Stimulated activated CD4-positive, alpha-beta T cell treated with anti-CD3 and anti-CD28 coated beads, TNF-alpha, amount 100 ng/mL, for 1 hour (primary cell): ENCODE data around the gene ANKRD17.
"Not testable (repeated sequence)": the region's sequence is repeated elsewhere in the genome, so short reads cannot be mapped to it uniquely, and the experiment has no call there.

ENCODE experiments used
- DNase-seq, 3 donors: peaks; one replicate each; pipeline ENCODE4 v3.0.0-alpha.2; 2020; ENCODE audit warnings: low read depth in 3 of 3, low spot score in 1 of 3

Gene ANKRD17, protein sequence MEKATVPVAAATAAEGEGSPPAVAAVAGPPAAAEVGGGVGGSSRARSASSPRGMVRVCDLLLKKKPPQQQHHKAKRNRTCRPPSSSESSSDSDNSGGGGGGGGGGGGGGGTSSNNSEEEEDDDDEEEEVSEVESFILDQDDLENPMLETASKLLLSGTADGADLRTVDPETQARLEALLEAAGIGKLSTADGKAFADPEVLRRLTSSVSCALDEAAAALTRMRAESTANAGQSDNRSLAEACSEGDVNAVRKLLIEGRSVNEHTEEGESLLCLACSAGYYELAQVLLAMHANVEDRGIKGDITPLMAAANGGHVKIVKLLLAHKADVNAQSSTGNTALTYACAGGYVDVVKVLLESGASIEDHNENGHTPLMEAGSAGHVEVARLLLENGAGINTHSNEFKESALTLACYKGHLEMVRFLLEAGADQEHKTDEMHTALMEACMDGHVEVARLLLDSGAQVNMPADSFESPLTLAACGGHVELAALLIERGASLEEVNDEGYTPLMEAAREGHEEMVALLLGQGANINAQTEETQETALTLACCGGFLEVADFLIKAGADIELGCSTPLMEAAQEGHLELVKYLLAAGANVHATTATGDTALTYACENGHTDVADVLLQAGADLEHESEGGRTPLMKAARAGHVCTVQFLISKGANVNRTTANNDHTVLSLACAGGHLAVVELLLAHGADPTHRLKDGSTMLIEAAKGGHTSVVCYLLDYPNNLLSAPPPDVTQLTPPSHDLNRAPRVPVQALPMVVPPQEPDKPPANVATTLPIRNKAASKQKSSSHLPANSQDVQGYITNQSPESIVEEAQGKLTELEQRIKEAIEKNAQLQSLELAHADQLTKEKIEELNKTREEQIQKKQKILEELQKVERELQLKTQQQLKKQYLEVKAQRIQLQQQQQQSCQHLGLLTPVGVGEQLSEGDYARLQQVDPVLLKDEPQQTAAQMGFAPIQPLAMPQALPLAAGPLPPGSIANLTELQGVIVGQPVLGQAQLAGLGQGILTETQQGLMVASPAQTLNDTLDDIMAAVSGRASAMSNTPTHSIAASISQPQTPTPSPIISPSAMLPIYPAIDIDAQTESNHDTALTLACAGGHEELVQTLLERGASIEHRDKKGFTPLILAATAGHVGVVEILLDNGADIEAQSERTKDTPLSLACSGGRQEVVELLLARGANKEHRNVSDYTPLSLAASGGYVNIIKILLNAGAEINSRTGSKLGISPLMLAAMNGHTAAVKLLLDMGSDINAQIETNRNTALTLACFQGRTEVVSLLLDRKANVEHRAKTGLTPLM (N-terminal part only)

DNA sequence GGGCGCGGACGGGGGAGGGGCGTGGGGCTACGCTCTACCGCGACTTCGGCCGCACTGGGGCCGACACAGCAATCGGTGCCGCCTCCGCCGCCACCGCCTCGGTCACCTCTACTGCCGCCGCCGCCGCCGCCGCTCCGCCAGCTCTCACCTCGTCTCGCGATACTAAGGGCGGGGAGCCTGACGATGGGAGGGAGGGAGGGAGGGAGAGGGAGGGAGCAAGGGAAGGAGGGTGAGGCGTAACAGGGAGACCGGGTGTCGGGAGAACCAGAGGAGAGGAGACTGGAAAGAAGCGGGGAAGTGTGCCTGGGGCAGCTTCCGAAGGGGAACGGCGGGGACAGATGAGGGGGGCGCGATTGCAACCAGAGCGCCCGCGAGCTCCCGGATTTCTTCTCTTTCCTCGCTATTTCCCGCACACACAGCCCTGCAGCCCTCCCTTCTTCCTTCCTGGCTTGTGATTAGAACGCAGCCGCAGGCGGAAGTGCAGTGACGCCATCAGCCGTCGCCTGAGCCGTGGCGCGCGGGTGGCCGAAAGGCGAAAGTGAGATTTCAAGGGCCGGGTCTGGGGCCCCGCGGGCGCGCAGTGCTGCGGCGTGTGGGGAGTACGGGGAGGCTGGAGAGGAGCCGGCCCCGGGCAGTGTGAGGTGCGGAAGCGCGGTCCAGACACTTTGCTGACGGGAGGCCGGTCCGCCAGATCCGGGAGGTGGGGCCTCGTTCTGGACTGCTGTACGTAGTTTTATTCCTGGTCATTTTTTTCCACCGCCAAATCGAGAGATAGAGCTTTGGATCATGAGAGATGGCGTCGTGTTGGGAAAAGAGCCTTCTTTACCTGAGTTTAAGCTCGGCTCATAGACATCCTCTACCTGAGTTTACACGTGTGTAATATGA lies at the start of gene ANKRD17:
TSS of gene ANKRD17 (minus strand) at position 113 of the 885 bp plus-strand sequence. CDS start 130 bp downstream, outside the sequence.
- DNase-seq, result peak; percentile 57 to 79 (median 66)

DNA sequence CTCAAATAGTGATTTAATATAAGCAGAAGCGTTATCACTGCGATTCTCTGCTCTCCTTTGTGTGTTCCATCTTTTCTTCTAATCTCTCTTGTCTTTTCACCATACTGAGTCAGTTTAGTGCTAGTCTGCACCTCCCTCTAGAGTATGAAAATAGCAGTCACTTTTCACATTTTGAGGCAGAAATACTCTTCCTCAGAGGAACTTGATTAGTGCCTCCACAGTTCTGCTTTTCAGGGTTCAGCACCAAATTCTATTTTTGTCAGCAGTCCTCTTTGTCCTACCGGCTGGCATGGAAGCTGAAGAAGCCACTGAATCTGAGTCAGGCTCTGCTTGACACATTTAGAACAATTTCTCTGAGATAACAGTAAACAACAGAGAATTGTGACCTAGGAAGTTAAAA lies 49.7 kb upstream of the ANKRD17 start:
- DNase-seq, result no peak

DNA sequence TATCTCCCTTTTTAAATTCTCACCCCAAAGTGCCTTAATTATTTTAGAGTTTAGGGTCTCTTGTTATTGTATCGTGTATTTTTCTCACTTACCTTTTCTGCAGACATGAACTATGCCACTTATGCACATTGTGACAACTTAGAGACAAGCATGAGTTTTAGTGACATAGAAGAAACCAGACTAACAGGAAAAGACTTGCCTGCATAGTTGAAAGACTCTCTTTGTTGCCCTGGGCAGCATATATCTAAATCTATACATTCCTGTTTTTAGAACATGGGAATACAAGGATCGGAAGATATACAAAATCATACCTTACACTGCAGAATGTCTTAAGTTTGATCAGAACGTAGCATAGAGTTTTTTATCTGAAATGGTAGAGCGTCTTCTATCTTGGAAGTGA lies 45.1 kb upstream of the ANKRD17 start:
- DNase-seq, result no peak

DNA sequence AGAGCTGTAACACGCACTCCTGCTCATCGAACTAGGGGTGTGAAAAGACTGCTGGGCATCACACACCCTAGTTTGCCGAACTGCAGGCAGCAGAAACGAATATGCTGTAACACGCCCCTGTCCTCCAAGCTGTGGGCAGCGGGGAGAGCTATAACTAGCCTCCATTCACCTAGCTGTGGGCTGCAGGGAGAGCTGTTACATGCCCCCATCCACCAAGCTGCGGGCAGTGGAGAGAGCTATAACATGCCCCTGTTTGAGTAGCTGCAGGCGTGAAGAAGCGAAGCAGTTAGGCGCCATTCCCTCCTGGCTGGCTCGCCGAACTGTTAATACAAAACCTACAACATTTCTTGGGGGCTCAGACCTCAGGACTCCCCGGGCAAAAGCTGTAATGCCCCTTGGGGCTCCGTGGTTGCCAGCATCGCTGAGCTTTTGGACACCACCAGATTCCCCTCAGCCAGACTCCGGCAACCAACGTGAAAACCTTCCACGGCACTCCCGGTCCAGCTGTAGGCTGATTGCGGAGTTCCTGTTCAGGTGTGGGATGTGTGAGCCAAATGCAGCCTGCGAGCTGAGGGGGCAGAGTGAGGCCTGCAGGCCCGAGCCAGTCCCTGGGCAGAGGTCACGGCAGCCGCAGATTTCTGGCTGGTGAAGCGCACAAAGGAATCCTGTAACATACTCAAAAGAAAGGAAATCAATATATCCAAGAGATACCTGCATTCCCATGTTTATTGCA lies 41.1 kb upstream of the ANKRD17 start:
- no peak for DNase-seq

DNA sequence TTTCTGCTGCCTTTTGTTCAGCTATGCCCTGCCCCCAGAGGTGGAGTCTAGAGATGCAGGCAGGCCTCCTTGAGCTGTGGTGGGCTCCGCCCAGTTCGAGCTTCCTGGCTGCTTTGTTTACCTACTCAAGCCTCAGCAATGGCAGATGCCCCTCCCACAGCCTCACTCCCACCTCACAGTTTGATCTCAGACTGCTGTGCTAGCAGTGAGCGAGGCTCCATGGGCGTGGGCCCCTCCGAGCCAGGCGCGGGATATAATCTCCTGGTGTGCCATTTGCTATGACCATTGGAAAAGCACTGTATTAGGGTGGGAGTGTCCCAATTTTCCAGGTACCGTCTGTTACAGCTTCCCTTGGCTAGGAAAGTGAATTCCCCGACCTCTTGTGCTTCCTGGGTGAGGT lies 34.1 kb upstream of the ANKRD17 start:
- DNase-seq, result not testable (repeated sequence)

DNA sequence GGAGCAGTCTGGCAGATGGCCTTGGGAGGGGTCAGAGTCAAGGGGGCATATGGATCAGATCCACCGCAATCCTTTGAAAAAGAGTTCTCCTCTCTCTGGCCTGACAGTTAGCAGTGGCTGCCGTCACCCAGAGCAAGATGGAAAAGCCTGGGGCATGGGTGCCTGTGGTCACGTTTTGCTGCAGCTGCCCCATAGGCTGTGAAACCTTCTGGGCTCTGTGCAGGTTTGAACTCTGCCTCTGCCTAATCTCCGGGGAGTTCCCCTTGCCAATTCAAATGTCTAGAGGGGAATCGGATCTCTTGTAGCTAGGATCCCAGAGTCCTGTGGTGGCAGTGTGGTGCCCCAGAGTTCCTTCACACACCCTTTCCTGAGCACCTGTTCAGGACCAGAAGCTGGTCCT lies 23.4 kb upstream of the ANKRD17 start:
- DNase-seq, result no peak

DNA sequence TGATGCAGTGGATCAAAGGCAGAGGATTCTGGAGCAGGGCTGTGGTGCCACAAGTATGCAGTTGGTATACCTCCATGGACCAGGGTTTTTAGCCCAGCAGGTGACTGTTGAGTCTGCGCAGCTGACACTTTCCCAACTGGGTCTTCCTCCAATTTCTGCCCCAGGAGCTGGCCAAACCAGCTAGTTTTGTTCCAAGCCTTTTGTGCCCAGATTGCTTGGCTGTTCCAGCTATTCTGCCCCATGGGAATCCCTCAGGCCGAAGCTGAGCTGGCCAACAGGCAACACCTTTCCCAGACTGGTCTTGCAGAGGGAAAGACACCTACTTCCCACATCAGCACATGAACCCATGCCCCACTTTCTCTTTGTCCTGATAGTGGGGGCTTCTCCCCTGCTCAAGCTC lies 22.8 kb upstream of the ANKRD17 start:
- DNase-seq, result no peak

DNA sequence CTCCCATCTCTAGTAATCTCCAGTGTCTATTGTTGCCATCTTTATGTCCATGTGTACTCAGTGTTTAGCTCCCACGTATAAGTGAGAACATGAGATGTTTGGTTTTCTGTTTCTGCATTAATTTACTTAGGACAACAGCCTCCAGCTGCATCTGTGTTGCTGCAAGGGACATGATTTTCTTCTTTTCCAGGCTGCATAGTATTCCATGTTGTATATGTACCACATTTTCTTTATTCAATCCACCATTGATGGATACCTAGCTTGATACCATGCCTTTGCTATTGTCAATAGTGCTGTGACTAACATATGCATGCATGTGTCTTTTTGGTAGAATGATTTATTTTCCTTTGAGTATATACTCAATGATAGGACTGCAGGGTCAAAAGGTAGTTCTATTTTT lies 18.6 kb upstream of the ANKRD17 start:
- DNase-seq, result no peak

DNA sequence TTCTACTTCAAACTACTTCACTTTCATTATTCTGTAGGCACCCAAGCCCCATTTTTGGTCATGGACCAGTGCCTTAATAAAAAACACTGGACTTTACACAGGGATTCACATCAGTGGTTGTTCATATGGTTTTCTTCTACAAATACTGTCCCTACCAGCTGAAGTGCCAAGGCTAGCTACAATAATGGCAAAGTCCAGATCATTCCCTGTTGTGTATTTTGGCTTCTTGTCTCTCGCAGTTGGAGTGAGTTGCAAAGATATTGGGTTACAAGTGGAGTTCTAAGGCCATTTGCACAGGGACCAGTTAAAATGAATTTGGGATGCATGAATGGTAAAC lies 16.7 kb upstream of the ANKRD17 start:
- DNase-seq, result no peak

DNA sequence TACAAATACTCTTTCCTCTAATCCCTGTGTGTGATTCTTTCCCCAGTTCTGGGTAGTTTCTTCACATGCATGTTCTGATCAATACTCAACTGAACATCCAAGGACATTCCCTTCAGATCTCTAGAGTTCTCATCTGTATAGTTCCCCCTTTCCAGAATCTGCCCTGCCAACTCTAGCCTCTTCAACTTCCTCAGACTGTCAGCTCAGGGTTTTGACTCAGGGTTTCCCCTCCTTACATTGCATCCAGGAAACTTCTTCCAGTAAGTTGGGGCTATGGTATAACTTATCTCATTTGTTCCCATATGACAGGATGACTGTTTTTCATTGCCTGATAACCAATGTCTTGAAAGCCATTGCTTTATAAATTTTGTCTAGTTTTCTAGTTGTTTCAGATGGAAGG lies 14.2 kb upstream of the ANKRD17 start:
- no peak for DNase-seq

DNA sequence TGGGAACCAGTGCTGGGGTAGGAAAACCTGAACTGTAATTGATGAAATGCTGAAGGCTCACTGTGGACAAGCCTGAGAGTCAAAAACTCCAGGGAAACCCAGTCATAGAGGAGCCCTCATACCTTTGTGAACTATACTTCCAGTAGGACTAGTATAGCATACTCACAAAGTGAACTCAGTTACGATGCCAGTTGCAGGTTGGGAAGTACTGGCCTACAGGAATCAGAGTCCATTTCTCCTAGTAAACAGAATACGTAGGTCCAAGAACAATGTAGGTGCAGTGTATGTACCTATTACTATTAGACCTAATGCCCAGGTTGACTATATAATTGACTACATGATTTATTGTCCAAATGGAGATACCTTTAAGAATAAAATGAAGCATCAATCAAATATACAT lies 8.5 kb upstream of the ANKRD17 start:
- DNase-seq, result no peak

DNA sequence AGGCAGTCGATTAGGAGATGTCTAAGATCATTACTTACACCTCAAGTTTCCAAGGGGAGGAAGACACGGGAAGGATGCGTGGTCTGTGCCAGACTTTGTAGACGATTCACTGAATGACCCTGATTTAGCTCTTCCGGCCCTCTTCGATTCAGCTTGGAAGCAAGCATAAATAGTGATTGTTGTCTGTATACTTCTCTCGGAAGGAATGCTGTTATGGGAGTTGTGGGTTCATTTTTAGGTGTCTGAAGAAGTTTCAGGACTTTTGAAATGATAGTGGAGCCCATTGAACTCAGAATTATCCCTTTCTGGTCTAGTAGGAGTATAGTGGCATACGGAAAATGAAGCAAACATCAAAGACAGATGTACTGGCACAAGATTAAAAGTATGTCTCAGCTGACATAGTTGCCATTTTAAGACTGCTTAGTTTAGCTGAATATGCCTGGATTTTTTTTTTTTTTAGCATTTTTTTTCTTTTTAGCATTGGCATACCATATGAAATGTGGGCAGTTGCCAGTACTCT lies 1.0 kb upstream of the ANKRD17 start:
- DNase-seq, result no peak

DNA sequence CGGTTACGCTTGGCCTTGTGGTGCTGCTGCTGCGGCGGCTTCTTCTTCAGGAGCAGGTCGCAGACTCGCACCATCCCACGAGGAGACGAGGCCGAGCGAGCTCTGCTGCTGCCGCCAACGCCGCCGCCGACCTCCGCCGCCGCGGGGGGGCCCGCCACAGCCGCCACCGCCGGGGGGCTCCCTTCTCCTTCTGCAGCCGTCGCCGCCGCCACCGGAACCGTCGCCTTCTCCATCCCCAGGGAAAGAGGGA lies 237 bp downstream of the ANKRD17 start:
- no peak for DNase-seq

DNA sequence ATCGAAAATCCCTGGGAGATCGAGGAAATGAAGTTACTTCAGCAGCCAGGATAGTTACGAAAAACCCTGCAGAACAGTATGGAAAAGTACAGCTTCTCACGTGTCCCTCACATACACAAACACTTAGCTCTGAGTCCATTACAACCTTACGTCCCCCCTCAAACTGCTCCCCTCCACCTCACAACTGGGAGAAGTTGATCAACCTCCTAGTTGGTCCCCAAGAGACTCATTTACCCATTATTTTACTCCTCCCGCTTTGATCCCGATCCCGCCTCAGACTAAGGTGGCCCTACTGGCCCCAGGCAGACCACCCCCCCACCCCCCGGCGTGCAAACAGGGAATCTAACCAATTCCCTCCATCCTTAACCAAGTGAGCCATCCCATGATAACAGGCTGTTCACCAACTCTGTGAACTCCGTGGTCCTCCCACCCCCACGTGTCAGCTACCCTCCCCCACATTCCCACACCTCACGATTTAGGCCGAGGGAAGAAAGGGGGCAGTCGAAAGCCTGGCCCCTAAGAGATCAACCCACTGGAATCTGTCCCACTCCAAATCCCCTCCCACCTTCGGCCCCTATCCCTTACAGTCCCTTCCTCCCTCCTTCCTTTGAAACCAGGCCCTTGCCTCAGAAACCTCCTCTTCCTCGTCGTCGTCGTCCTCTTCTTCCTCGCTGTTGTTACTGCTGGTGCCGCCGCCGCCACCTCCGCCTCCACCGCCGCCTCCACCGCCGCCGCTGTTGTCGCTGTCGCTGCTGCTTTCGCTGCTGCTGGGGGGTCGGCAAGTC lies 755 bp downstream of the ANKRD17 start:
- no peak for DNase-seq

DNA sequence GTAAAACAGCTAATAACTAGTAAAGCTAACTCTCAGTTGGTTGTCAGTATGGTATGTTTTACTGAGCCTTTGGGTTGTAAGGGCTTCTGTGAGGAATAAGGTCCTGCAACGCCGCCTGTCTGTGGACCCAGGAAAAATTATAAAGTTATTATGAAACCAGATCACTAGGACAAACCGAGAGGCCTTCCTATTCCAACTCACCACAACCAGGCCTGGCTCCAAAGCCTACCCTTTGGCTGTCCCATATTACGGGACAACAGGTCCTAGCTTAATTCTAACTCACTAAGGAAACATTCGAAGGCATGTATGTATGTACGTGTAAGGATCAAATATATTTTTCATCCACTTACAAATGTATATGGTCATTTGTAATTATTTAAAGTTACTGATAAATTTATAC lies 1.4 kb downstream of the ANKRD17 start:
- peak in 2 of 3 donors; percentile 30 to 35 for DNase-seq

DNA sequence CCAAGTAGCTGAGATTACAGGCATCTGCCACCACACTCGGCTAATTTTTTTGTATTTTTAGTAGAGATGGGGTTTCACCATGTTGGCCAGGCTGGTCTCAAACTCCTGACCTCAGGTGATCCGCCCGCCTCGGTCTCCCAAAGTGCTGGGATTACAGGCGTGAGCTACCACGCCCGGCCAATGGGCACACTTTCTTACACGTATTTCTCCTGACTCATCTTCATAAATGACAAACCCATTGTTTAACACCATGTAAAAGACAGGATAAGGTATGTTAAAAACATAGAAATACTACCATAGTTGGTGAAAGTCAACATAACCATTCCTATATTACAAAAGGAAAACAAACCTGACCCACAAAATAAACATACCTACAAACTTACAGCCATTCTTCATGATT lies 2.8 kb downstream of the ANKRD17 start:
- not testable (repeated sequence) for DNase-seq

DNA sequence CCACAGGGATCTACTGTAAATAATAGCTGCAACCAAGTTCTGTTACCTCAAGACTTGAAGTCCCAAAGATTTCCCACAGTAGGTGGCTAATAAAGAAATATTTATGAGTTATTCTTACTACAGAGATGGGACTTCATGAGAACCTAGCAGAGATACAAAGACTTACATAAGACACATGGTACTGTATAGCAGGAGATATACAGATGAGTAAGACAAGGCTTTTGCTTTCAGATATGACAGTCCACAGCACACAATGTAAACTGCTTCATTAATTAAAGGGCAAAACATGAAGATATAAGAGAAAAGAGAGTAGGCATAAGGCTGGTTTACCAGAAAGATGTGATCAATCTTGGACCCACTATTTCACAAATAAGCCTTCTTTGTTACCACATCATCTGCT lies 6.6 kb downstream of the ANKRD17 start:
- DNase-seq, result no peak

DNA sequence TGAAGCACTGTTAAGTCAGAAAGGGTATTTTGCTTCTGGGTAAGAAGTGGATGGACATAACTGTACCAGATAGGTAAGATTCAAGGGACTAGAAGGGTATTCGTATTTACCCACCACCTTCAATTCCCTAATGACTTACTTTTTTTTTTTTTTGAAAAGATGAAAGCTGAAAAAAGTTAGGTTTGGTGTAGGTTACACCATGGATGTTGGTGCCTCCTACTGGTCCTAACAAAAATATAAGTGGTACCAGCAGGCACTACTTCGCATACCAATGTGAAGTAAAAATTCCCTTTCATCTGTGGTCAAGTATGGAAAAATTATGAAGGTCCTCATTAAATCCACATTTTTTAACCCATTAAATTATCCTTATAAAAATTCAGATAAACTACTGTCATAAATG lies 7.2 kb downstream of the ANKRD17 start:
- DNase-seq, result no peak

DNA sequence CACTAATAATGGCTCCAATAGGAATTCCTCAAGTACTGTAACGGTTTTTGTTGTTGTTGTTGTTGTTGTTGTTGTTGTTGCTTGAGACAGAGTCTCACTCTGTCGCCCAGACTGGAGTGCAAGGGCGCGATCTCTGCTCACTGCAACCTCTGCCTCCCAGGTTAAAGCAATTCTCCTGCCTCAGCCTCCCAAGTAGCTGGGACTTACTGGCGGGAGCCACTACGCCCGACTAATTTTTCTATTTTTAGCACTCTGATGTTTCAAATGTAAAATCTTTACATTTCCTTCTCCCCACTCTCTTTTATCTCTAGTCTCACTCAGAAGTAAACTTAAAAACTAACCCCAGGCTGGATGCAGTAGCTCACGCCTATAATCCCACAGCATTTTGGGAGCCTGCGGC lies 8.0 kb downstream of the ANKRD17 start:
- no peak for DNase-seq
